ENCODE data around the gene SLBP.

SLBP gene

DNA sequence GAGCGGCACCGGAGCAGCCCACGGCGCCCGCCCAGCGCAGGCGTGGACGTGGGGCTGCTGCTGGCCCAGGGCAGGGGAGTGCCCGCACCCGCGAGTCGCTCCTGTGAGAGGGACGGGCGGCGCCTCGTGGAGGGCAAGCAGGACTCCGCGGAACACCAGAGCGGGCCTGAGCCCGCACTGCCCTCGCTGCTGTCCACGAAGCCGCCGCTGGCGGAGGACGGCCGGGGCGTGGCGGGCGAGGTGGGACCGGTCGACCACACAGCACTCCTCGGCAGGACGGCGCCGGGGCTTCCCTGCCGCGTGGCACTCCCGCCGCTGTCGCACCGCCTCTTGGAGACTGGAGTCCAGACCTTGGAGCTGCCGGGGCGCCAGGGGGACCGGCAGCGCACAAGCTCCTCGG, 57.0 kb downstream of the SLBP start:
- no peak for DNase-seq (ENCODE audit: low read depth in 2 of 2)

DNA sequence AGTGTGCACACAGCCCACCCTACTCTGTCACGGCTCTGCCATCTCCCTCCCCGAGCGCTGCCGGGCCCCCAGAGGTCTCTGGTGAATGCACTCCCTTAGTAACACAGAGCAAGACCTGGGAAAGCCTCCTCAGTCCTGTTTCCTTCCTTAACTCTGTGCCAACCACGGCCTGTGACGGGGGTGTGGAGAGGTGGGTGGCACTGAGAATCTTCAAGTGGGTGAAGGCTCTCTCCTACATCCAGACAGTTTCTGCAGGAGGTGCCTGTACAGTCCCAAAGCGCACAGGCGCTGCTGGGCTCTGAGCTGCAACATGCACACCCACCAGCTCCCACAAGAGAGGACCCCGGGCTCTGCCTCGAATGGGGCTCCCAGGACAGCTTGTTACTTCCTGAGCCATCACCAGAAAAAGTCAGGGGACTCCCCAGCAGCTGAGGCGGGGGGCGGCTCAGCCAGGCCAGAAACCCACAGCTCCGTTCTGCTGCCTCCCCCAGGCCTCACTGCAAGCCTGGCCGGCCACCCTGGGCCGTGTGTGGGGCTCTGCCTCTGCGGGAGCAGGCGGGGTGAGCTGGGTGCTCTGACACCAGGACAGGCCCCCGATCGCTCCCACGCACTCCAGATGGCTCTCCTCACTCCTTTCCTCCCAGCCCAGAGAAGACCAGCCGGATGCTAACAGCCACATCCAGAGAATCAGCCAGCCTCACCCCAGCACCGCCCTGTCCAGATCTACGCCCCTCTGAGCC, 57.7 kb downstream of the SLBP start:
- DNase-seq (ENCODE audit: low read depth in 2 of 2) = no peak

DNA sequence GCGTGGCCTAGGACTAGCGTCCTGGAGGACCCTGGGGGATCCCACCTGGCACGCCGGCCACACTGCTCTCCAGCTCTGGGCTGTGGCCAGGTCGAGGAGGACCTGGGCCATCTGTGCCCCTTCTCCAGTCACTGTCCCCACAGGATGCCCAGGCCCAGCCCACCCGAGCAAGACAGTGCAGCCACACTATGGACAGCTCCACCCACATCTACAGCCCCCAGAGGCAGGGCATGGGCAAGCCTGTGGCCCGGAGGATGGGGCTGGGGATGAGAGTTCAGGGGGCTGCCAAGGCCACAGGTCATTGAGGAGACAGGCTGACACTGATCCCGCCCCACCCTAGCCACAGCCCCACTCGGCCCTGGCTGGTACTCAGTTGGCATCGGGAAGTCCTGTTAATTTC, 58.3 kb downstream of the SLBP start:
- DNase-seq (ENCODE audit: low read depth in 2 of 2) = no peak

DNA sequence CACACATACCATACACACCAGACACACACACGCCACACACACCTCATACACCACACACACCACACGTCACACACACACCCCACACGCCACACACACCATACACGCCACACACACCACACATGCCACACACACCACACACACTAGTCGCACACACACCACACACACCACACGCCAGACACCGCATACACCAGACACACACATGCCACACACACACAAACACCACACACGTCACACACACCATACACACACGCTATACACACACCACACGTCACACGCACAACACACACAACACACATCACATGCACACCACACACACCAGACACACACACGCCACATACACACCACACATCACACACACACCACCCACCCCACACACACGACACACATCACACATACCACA, 60.0 kb downstream of the SLBP start:
- DNase-seq (ENCODE audit: low read depth in 2 of 2) = no peak

DNA sequence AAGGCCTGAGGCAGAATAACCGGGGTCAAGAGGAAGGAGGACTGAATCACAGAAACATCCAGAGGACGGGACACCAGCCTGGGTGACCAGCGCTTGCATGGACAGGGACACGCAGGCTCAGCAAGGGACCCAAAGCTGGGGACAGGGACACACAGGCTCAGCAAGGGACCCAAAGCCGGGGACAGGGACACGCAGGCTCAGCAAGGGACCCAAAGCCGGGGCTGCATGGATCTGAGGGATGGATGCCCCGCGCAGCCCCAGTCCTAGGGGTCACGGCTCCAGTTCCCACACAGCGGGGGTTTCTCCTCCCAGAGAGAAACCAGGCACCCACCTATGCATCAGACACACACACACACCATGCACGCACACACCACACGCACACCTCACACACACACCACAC, 60.5 kb downstream of the SLBP start:
- no peak for DNase-seq (ENCODE audit: low read depth in 2 of 2)

DNA sequence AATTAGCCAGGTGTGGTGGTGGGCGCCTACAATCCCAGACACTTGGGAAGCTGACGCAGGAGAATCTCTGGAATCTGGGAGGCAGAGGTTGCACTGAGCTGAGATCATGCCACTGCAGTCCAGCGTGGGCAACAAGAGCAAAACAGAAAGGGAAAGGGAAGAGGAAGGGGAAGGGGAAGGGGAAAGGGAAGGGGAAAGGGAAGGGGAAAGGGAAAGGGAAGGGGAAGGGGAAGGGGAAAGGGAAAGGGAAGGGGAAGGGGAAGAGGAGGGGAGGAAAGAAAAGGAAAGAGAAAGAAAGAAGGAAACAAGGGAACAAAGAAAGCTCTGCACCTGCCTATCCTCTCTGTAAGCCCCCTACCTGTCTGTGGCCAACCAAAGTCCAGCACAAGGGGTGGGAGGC, 63.2 kb downstream of the SLBP start:
- no peak for DNase-seq (ENCODE audit: low read depth in 2 of 2)

DNA sequence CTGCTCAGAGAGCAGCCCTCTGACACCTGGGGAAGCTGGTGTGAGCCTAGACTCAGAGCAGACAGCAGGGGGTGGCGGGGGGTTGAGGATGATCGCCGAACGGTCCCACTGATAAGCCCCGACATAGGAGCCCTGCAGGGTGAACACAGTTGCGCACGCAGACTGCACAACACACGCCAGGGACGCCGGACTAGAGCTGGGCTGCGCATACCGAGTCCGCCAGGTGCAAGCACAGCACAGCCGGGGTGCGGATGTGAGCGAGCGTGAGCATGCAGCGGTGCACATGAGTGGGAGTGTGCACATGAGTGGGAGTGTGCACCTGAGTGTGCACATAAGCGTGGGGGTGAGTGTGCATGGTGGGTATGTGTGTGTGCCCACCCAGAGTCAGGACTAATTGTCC, 64.7 kb downstream of the SLBP start:
- DNase-seq (ENCODE audit: low read depth in 2 of 2) = no peak

DNA sequence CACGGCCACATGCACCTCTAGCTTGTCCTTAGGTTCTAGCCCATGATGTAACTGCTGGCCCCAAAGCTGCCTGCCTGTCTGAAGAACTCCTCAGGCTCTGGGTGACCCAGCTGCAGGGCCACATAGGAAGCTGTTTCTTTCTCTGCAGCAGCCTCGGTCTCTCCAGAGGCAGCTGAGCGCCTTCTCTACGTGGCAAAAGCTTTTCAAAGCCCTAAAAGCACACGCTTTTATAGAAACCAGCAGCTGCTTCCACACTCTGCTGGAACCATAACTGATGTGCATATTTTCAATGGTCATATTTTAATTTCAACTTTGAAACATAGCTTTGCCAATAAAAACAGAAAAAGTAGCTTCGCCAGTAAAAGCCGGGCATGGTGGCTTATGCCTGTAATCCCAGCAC, 65.4 kb downstream of the SLBP start:
- DNase-seq (ENCODE audit: low read depth in 2 of 2) = no peak

DNA sequence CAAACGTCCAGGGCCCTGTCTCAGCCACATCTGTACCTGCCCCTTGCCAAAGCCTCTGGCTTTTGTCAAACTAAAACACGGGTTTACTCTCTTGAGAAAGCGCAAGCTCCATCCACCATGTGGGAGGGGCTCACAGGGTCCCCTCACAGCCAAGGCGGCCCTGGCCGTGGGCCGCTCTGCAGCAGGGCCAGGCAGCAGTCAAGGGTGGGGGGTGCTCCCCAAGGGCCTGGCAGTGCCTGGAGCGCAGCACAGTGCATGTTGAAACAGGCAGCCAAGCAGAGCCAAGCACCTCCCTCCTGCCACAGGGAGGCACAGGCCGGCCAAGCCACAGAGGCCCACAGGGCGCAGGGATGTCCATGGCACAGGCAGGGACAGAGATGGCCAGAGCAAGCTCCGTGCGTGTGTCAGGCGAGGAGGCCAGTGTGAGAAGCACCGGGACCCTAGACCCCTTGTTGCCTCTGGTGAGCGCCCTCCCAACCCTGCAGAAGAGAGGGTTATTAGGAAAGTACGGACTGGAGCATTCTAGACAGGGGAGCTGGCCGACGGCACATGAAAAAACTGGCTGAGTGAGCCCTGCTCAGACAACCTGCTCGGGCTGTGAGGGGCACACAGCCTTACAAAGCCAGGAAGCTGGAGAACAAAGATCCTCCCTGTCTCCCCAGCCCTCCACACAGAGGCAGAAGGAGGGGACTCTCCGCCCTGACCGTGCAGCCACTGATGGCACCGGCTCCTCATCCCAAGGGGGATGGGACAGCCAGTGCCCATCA, 67.0 kb downstream of the SLBP start:
- DNase-seq (ENCODE audit: low read depth in 2 of 2) = no peak

DNA sequence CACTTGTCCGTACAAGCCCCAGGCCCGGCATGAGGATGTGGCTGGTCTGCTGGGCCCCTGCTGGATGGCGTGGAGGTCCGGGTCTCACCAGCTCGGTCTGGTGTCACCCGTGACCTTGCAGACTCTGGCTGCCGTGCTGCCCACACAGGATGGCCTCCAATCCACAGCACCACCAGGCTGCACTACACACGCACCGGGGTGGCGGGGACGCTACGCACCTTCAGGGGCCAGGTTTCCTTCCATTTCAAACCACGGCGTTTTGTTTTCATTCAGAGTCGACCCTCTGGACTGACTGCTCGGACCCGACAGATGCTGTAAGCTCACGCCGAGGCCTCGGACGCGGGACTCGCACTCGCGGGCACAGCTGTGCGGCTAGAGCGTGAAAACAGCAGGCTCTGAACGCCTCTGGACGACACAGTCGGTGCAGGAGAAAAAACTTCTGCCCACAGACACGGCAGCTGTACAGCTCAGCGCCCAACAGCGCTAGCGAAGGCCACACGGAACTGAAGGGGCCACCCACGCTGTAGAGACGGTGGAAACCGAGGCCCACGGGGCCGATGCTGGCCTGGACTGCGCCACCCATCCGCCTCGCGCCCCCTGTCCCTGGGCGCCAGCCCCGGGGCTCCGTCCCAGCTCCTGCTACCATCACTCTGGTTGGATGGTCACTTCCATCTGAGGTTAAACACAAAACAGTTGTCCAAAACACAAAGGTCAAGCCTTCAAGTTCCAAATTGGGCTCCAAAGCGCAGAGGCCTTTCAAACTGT, 68.0 kb downstream of the SLBP start:
- DNase-seq (ENCODE audit: low read depth in 2 of 2) = no peak

Data from stimulated activated CD4-positive, alpha-beta T cell treated with anti-CD3 and anti-CD28 coated beads, Interleukin-12 subunit alpha, Interleukin-12 subunit beta, amount 100 ng/mL, for 24 hours (primary cell).